Measurements from ENCODE around the gene ZBTB45.
A peak's percentile ranks its signal among the peaks of the same experiment; 100 is the strongest.
"Not testable (repeated sequence)": the region's sequence is repeated elsewhere in the genome, so short reads cannot be mapped to it uniquely, and the experiment has no call there.

The ZBTB45 gene

DNA sequence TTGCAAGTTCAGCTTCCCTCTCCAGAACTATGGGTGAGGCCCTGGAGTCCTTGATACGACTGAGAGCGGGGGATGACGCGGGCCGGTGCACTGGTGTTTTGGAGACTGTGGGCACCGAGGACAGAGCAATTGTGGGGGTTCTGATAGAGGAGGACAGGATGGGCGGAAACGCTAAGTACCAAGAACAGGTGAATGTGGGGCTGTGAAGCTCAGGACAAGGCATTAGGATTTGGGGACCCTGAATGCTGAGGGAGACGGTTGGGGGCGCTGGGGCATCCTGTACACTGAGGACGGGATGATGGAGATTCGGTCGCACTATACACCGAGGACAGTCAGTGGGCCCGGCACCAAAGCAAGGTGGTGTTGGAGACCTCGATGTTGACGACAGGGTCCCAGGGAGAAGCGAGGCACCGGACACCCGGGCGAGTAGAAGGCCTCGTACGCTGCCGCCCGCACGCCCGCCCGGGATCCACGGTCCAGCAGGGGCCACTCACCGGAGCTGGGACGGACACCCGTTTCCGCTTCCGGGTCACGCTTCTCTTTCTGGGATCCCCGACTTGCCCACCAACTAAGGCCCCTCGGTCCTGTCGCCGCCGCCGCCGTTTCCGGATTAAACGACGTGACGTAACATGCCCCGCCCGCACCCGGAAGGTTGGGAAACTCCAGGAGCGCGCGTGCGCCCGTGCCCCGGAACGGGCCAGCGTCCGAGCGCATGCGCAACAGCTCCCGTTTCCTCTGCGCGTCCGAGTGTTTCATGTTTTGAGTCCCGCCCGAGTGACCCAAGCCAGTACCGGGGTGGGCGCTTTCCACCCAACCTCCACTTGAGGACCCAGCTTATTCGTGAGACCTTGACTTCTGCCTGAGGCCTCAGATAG is 35.1 kb upstream of the ZBTB45 start, which contains the start of gene CHMP2A:
Gene CHMP2A (minus strand): TSS at position 612 of the 875 bp plus-strand sequence. CDS start 893 bp downstream, outside the sequence.
- DNase-seq, result peak; percentile 98

DNA sequence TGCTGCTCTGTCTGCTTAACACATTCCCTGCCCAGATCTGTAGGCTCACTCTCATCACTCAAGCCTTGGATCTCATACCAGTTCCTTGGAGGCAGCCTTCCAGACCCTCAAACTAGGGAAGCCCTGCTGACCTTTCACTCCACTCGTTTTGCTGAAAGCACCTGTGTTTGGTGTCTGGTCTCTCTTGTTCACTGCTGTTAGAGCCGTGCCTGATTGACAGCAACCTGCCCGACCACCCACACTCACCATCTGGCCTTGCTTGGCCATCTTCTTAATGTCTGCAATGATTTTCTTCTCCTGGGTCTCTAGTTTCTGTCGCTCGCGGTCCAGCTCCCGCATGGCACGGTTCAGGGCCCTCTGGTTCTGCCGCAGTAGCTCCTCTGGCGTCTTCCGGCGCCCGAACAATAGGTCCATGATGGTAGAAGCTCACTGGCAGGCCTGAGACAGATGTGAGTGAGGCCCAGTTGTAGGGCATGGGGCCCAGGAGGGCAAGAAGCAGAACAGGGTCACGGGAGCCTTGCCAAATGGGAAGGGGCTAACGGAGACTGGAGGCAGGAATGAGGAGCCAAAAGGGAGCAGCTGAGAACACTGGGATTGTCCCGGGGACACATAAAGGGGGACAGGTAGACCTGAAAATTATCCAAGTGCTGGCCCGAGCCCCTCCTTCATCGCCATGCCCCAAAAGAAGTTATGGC is 34.3 kb upstream of the ZBTB45 start:
- no peak for DNase-seq

DNA sequence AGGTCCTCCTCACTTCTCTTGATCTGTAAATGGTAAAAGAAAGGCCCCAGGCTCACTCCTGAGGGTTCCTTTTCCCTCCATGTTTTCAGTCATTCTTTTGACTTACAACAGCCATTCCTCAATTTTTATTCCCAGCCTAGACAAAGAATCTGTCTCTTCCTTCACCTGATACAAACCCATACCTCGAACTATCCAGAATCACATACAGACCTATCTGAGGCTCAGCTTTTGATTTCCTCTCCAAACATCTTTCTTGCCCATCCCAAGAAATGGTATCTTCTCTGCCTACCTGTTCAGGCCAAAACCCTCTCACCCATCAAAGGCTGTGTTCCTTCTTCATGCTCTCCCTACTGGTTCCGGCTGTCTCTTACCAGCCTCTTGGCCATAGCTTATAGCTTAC is 33.0 kb upstream of the ZBTB45 start:
- DNase-seq, result no peak

DNA sequence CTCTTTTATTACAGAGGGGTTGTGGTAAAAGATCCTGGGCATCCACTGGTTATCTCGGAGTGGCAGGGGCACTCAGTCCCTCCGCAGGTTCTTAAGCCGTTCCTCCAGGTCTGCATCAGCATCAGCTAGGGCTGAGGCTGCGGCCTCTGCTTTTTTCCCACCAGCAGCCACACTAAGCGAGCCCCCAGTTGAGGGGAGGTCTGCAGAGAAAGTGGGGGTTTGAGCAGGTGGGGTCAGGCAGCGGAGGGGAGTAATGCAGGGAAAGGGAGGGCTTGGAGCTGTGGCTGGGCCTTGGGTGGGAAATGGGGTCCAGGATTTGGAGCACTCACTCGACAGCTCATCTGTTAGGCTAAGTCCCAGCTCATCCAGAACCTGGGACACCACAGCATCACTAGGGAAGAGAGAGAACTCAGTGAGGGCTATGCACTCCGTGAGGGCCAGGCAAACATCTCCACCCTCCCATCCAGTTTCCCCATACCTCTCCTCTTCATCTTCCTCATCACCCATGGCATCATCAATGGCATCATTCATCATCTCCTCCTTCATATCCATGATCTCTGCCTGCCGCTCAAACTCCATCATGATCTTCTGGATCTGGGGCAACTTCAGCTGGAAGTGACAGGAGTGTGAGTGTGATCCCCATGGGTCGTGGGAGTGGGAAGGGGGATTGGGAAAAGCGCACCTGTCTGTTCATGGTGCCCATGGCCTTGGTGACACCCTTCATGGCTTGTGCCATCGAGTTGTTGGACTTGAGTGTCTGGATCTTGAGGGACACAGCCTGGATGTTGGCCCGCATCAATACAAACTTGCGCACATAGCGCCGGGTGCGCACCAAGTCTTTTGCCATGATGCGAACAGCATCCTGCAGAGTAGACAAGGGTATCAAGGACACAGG is 32.2 kb upstream of the ZBTB45 start:
- no peak for DNase-seq

DNA sequence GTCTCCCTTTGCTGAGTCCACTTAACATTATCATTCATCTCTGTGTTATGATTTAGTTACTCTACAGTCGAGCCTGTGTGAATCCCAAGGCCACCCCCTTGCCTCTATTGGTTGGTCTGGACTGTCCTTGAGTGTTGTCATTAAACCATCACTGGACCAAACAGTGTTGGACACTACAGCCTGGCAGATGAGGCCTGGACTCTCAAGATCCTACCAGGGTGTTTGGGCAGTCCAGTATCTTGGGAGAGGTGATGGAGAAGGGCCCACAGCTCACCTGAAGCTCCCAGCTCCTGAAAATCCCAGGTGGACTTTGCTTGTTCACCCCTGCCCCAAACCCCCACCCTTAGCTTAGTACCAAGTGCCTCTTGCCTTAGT is 31.5 kb upstream of the ZBTB45 start:
- no peak for DNase-seq

DNA sequence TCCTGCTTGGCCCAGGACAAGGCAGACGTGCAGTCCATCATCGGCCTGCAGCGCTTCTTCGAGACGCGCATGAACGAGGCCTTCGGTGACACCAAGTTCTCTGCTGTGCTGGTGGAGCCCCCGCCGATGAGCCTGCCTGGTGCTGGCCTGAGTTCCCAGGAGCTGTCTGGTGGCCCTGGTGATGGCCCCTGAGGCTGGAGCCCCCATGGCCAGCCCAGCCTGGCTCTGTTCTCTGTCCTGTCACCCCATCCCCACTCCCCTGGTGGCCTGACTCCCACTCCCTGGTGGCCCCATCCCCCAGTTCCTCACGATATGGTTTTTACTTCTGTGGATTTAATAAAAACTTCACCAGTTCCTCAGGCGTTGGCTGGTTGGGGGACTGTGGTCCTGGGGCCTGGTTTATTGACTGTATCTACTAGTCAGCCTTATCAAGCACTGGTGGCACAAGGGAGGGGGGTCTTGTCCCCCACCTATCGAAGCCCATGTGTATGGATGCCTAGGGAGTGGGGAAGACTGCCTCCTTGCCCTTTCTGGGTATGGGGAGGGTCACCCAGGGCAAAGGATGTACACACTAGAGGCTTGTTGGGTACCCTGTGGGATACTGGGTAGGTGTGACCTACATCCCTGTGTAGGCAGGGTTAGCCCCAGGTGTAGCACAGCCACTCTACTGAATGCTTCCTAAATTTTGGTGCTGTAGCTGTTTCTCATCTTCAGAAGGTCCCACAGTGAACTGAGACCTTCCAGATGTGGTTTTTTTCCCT is 30.9 kb upstream of the ZBTB45 start:
- no peak for DNase-seq

DNA sequence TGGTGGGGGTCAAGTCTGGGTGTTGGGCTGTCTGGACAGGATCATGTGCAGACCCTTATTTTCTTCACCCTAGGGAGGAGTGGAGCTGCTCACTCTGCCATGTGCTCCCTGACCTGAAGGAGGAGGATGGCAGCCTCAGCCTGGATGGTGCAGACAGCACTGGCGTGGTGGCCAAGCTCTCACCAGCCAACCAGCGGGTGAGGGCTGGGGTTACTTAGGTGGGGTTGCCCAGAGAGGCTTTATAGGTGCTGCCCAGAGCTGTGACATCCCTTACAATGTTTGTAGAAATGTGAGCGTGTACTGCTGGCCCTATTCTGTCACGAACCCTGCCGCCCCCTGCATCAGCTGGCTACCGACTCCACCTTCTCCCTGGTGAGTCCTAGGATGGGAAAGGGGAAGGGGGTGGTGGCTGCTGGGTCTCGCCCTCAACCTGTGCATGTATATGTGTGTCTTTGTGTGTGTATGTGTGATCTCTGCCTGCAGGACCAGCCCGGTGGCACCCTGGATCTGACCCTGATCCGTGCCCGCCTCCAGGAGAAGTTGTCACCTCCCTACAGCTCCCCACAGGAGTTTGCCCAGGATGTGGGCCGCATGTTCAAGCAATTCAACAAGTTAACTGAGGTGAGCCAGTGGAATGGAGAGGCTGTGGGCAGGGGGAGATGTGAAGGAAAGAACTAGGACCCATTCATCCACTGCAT is 30.2 kb upstream of the ZBTB45 start:
- DNase-seq, result no peak

DNA sequence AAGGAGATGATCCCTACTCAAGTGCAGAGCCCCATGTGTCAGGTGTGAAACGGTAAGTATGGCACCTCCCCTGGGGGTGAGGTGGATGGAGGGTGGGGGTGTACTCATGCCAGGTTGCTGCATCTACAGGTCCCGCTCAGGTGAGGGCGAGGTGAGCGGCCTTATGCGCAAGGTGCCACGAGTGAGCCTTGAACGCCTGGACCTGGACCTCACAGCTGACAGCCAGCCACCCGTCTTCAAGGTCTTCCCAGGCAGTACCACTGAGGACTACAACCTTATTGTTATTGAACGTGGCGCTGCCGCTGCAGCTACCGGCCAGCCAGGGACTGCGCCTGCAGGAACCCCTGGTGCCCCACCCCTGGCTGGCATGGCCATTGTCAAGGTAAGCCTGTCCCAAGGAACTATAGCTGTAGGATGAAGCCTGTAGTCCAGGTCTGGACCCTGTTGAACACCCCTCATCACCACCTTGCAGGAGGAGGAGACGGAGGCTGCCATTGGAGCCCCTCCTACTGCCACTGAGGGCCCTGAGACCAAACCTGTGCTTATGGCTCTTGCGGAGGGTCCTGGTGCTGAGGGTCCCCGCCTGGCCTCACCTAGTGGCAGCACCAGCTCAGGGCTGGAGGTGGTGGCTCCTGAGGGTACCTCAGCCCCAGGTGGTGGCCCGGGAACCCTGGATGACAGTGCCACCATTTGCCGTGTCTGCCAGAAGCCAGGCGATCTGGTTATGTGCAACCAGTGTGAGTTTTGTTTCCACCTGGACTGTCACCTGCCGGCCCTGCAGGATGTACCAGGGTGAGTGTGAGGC is 29.5 kb upstream of the ZBTB45 start:
- no peak for DNase-seq

DNA sequence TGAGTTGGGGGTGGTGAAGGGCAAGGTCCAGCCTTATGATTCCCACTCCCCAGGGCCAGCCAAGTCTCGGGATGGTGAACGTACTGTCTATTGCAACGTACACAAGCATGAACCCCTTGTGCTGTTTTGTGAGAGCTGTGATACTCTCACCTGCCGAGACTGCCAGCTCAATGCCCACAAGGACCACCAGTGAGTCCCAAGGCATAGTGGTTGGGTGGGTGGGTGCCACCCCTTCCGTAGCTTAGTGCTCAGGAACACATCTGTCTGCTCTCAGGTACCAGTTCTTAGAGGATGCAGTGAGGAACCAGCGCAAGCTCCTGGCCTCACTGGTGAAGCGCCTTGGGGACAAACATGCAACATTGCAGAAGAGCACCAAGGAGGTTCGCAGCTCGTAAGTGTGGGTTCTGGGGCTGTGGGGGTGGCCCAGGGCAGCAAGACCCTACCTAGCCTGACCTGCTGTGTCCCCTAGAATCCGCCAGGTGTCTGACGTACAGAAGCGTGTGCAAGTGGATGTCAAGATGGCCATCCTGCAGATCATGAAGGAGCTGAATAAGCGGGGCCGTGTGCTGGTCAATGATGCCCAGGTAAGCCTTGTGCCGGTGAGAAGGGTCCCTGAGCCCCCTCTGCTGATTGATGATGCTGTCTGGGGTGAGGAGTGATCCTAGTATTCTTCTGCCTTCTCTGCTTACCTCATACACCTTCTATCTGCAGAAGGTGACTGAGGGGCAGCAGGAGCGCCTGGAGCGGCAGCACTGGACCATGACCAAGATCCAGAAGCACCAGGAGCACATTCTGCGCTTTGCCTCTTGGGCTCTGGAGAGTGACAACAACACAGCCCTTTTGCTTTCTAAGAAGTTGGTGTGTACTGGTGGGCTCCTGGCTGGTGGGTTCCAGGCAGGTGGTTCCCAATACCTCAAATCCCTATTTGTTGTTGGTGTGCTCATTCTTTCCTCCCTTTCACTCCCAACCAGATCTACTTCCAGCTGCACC is 28.0 kb upstream of the ZBTB45 start:
- DNase-seq, result no peak

DNA sequence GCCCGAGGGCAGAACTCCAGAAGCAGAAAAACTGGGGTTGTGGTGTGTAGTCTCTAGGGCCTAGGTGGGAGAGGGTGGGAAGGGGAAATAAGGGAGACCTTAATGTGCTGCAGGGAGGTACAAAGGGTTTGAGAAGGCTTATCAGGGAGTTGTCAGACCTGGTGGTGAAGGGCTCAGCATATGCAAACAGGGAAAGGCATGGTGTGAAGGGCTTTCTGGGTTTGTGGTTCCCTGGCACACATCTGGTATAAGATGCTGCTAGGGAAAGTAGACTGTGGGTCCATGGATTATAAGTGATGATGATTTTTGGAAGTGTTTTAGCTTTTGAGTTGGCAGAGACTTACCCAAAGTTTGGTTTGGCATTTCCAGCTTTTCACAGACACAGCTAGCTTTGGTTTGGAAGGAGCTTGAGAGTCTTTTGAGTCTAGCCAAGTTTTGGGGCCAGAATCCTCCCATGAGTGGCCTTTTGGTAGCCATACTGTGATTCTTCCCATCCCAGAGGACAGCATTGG is 26.5 kb upstream of the ZBTB45 start:
- no peak for DNase-seq

DNA sequence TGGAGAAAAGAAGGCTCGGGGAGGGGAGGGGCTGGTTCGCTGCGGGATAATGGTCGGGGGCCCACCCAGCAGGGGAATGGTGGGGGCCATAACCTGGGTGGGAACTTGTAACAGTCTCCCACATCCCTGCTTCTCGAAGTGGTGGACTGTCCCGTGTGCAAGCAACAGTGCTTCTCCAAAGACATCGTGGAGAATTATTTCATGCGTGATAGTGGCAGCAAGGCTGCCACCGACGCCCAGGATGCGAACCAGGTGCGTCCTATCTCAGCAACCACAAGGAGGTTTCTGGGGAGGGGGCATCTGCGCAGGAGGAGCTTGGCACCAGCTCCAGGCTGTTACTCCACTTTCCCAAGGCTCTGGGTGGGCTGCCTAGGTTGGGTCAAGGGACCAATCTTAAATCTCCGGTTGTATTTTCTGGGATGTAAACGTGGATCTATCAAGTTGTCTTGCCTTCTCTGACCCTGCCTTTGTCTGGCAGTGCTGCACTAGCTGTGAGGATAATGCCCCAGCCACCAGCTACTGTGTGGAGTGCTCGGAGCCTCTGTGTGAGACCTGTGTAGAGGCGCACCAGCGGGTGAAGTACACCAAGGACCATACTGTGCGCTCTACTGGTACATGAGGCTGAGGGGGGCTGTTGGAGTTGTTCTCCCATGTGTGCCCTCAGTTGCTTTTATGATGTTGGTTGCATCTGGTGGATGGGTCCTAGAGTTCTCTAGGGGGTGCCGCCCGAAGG is 25.8 kb upstream of the ZBTB45 start:
- DNase-seq, result peak; percentile 42

DNA sequence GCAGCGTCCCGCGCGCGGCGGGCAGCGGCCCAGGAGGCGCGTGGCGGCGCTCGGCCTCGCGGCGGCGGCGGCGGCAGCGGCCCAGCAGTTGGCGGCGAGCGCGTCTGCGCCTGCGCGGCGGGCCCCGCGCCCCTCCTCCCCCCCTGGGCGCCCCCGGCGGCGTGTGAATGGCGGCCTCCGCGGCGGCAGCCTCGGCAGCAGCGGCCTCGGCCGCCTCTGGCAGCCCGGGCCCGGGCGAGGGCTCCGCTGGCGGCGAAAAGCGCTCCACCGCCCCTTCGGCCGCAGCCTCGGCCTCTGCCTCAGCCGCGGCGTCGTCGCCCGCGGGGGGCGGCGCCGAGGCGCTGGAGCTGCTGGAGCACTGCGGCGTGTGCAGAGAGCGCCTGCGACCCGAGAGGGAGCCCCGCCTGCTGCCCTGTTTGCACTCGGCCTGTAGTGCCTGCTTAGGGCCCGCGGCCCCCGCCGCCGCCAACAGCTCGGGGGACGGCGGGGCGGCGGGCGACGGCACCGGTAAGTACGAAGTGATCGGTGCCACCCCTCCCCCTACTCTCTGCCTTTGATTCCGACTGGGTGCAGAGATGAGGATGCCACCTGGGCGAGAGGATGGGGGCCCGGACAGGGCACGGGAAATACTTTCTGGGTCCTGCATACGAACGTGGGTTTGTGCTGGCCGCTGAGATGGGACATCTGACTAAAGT is 25.1 kb upstream of the ZBTB45 start:
- DNase-seq, result no peak

DNA sequence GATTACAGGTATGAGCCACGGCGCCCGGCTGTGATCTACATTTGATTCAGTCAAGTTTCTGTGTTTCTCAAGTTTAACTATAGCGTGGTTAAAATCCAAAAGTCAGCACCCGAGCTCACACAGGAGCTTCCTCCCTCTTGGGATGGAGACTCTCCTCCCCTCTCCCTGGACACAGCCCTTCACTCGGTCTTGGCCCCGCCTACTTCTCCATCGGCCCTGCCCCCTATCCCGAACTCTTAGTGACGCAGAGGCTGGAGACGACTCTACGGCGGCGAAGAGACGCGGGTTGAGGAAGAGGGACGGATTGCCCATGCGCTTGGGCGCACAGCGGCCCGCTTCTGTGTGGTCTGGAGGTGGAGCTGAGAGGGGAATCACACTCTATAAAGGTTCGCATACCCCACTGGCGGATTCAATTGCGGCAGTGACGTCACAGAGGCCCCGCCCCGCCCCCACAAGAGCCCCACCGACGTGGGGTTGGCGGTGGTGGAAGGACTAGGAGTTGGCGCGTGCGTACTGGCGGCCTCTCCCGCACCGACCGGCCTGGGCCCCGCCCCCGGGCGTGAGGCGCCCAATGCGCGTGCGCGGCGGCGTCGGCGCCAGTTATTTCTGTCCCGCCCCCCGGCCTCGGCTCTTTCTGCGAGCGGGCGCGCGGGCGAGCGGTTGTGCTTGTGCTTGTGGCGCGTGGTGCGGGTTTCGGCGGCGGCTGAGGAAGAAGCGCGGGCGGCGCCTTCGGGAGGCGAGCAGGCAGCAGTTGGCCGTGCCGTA is 24.4 kb upstream of the ZBTB45 start, which contains the start of gene TRIM28:
Gene TRIM28 (plus strand): TSS at position 239 of the 765 bp plus-strand sequence. CDS start 694 bp downstream, outside the sequence.
- DNase-seq, result peak; percentile 100

DNA sequence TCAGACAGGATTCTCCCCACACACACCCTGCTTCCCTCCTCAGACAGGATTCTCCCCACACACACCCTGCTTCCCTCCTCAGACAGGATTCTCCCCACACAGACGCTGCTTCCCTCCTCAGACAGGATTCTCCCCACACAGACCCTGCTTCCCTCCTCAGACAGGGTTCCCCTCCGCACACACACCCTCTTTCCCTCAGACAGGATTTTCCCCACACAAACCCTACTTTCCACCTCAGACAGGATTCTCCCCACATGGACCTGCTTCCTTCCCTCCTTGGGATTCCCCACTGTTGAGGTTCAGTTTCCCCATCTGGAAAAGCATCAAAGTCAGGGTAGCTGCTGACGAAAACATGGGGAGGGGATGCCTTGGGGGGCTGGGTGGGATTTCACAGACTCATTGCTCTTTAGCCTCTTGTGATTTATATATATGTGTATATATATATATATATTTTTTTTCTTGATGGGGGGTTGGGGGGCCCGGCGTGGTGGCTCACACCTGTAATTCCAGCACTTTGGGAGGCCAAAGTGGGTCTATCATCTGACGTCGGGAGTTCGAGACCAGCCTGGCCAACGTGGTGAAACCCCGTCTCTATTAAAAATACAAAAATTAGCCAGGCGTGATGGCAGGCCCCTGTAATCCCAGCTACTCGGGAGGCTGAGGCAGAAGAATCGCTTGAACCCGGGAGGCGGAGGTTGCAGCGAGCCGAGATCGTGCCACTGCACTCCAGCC is 23.2 kb upstream of the ZBTB45 start:
- not testable (repeated sequence) for DNase-seq

DNA sequence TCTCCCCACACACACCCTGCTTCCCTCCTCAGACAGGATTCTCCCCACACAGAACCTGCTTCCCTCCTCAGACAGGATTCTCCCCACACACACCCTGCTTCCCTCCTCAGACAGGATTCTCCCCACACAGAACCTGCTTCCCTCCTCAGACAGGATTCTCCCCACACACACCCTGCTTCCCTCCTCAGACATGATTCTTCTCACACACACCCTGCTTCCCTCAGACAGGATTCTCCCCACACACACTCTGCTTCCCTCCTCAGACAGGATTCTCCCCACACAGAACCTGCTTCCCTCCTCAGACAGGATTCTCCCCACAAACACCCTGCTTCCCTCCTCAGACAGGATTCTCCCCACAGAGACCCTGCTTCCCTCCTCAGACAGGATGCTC is 19.6 kb upstream of the ZBTB45 start:
- not testable (repeated sequence) for DNase-seq

Data from left hindlimb (tissue), 1 donor.